Tibial nerve (tissue), 4 donors: ENCODE data around the gene ZNF112. TPM values are rescaled to one million over a fixed set of nuclear protein-coding genes. Genes with fewer than 3 reads are reported as not detected.
"Not testable (repeated sequence)": the region's sequence is repeated elsewhere in the genome, so short reads cannot be mapped to it uniquely, and the experiment has no call there.

Source experiments
- DNase-seq, 2 donors: peaks; one replicate each; pipeline ENCODE4 v3.0.0-alpha.2; 2019; ENCODE audit warnings: low spot score in 2 of 2
- H3K27ac ChIP-seq, 4 donors: fragments of 200-600 bp; sonication (generic) in 3 of 4; one replicate each; pipeline ENCODE4 v1.5.1; 2017 to 2019; ENCODE audit warnings: mild to moderate bottlenecking in 1 of 4
- H3K27me3 ChIP-seq, 2 donors: fragments of 200-600 bp; sonication (generic) in 1 of 2; one replicate each; pipeline versions ENCODE4 v1.5.1 to v1.6.0; 2017 to 2019
- H3K36me3 ChIP-seq, 3 donors: fragments of 200-600 bp; sonication (generic); one replicate each; pipeline ENCODE4 v1.5.1; 2018 to 2019
- H3K4me1 ChIP-seq, 4 donors: fragments of 200-600 bp; sonication (generic) in 3 of 4; one replicate each; pipeline ENCODE4 v1.5.1; 2017 to 2019
- H3K4me3 ChIP-seq, 4 donors: fragments of 200-600 bp; sonication (generic) in 3 of 4; one replicate each; pipeline ENCODE4 v1.5.1; 2017 to 2019; ENCODE audit warnings: mild to moderate bottlenecking in 1 of 4, moderate library complexity in 1 of 4
- H3K9me3 ChIP-seq, 4 donors: fragments of 200-600 bp; sonication (generic) in 3 of 4; one replicate each; pipeline ENCODE4 v1.5.1; 2017 to 2019
- CTCF ChIP-seq, 5 experiments: fragments of 200-600 bp in 3 of 5; fragments of 450-650 bp in 2 of 5; sonication (generic) in 3 of 5; IDR thresholded peaks; one replicate each; pipeline ENCODE4 v1.5.1; 2016 to 2019; ENCODE audit warnings: antibody characterized with exemption in 5 of 5, mild to moderate bottlenecking in 3 of 5, moderate library complexity in 2 of 5
- EP300 ChIP-seq, 2 donors: sonication (generic); formaldehyde crosslinking; IDR thresholded peaks; one replicate each; pipeline ENCODE4 v1.6.1; 2017; ENCODE audit warnings: antibody characterized with exemption in 2 of 2, mild to moderate bottlenecking in 1 of 2
- POLR2A ChIP-seq, 2 donors: fragments of 450-650 bp; IDR thresholded peaks; one replicate each; pipeline ENCODE4 v1.6.1; 2017; ENCODE audit warnings: antibody characterized with exemption in 2 of 2, mild to moderate bottlenecking in 2 of 2, moderate library complexity in 2 of 2
- WGBS, 2 donors: methylation state at CpG; one replicate each; pipeline ENCODE4 v1.1.5; 2018; 5-methylcytosine and 5-hydroxymethylcytosine counted together
- total RNA-seq, 4 donors: library from RNA; depleted of rRNA; stranded (reverse); fragments of >200 nt; gene quantifications; one replicate each; pipeline ENCODE4 v1.1.0, GENCODE V29; 2016

Gene ZNF112
- total RNA-seq, 4 donors from 2014 or later: 5.0 to 5.9 (median 5.3) TPM

- 74% methylated on average over 16 to 17 of the region's 17 CpGs for WGBS, 2 donors
- H3K27ac ChIP-seq: no peak overlapping the region
- DNase-seq: no peak
- TF ChIP-seq EP300 (IDR thresholded peaks at IDR 0.05) (no peak), POLR2A (IDR thresholded peaks at IDR 0.05) (no peak), CTCF (IDR thresholded peaks at IDR 0.05) (no peak)
- H3K36me3 ChIP-seq: no peaks in the 10 kb centered on the region
- H3K9me3 ChIP-seq: peaks cover 0 to 12% (median 0%) of the 10 kb centered on the region in 4 donors
- H3K4me1 ChIP-seq: no peaks in the 10 kb centered on the region
- no peak overlapping the region for H3K4me3 ChIP-seq
- no peaks in the 10 kb centered on the region for H3K27me3 ChIP-seq
These were observed 10.5 kb upstream of the ZNF112 start for GRCh38 chr19:44367024-44367423.

- H3K27me3 ChIP-seq: no peaks in the 10 kb centered on the region
- no peak overlapping the region for H3K27ac ChIP-seq
- TF ChIP-seq EP300 (IDR thresholded peaks at IDR 0.05) (no peak), POLR2A (IDR thresholded peaks at IDR 0.05) (no peak), CTCF (IDR thresholded peaks at IDR 0.05) (no peak)
- H3K4me1 ChIP-seq: no peaks in the 10 kb centered on the region
- no peak for DNase-seq
- H3K9me3 ChIP-seq: peaks cover 0 to 98% (median 31%) of the 10 kb centered on the region in 4 donors
- 93 to 94% methylated on average over 4 of the region's 4 CpGs for WGBS, 2 donors
- peaks cover 0 to 73% (median 0%) of the 10 kb centered on the region in 3 donors for H3K36me3 ChIP-seq
- no peak overlapping the region for H3K4me3 ChIP-seq
These were observed 9.9 kb downstream of the ZNF112 start for GRCh38 chr19:44346556-44346955.

GRCh38 chr19:44345959-44346358 is 10.5 kb downstream of the ZNF112 start:
- peaks cover 0 to 97% (median 30%) of the 10 kb centered on the region in 4 donors for H3K9me3 ChIP-seq
- WGBS, 2 donors: 87 to 91% methylated on average over 4 of the region's 4 CpGs
- no peak overlapping the region for H3K27ac ChIP-seq
- H3K4me3 ChIP-seq: no peak overlapping the region
- peaks cover 0 to 74% (median 0%) of the 10 kb centered on the region in 3 donors for H3K36me3 ChIP-seq
- no peaks in the 10 kb centered on the region for H3K27me3 ChIP-seq
- no peak for TF ChIP-seq POLR2A (IDR thresholded peaks at IDR 0.05)
- TF ChIP-seq CTCF (IDR thresholded peaks at IDR 0.05): no peak
- no peak for TF ChIP-seq EP300 (IDR thresholded peaks at IDR 0.05)
- no peaks in the 10 kb centered on the region for H3K4me1 ChIP-seq
- no peak for DNase-seq

- no peak overlapping the region for H3K4me3 ChIP-seq
- WGBS, 2 donors: 37 to 100% methylated on average over 1 of the region's 1 CpG
- peaks cover 0 to 98% (median 32%) of the 10 kb centered on the region in 4 donors for H3K9me3 ChIP-seq
These were observed 12.2 kb downstream of the ZNF112 start for GRCh38 chr19:44344255-44344654.

GRCh38 chr19:44341794-44342193 is 14.7 kb downstream of the ZNF112 start:
- Histone ChIP-seq H3K36me3 (peaks cover 0 to 92% (median 10%) of the 10 kb centered on the region in 3 donors), H3K4me1 (no peaks in the 10 kb centered on the region), H3K27ac (no peak overlapping the region), H3K4me3 (no peak overlapping the region), H3K27me3 (no peaks in the 10 kb centered on the region), H3K9me3 (peaks cover 0 to 89% (median 24%) of the 10 kb centered on the region in 4 donors)
- DNase-seq: no peak
- TF ChIP-seq POLR2A (IDR thresholded peaks at IDR 0.05): no peak
- no peak for TF ChIP-seq CTCF (IDR thresholded peaks at IDR 0.05)
- TF ChIP-seq EP300 (IDR thresholded peaks at IDR 0.05): no peak
- WGBS, 2 donors: 93 to 96% methylated on average over 2 of the region's 2 CpGs

More at GRCh38 chr19:44344255-44344654, 12.2 kb downstream of the ZNF112 start:
- no peak for TF ChIP-seq POLR2A (IDR thresholded peaks at IDR 0.05)
- no peak overlapping the region for H3K27ac ChIP-seq
- no peak for DNase-seq
- no peaks in the 10 kb centered on the region for H3K27me3 ChIP-seq
- no peaks in the 10 kb centered on the region for H3K4me1 ChIP-seq
- peaks cover 0 to 79% (median 0%) of the 10 kb centered on the region in 3 donors for H3K36me3 ChIP-seq

GRCh38 chr19:44334639-44335038 is 21.8 kb downstream of the ZNF112 start:
- not testable (repeated sequence) for H3K27ac ChIP-seq, H3K4me1 ChIP-seq, H3K27me3 ChIP-seq, H3K4me3 ChIP-seq, DNase-seq
- Histone ChIP-seq H3K9me3 (peaks cover 0 to 88% (median 30%) of the 10 kb centered on the region in 4 donors), H3K36me3 (peaks cover 6 to 98% (median 39%) of the 10 kb centered on the region in 3 donors)
- WGBS, 2 donors: 58 to 83% methylated on average over 3 of the region's 3 CpGs
